ENCODE data around the gene RAB36. TPM values are rescaled to one million over a fixed set of nuclear protein-coding genes. Genes with fewer than 3 reads are reported as not detected.

The RAB36 gene
- 0.20 TPM in 1 of 2 replicates, not detected in the other for total RNA-seq

DNA sequence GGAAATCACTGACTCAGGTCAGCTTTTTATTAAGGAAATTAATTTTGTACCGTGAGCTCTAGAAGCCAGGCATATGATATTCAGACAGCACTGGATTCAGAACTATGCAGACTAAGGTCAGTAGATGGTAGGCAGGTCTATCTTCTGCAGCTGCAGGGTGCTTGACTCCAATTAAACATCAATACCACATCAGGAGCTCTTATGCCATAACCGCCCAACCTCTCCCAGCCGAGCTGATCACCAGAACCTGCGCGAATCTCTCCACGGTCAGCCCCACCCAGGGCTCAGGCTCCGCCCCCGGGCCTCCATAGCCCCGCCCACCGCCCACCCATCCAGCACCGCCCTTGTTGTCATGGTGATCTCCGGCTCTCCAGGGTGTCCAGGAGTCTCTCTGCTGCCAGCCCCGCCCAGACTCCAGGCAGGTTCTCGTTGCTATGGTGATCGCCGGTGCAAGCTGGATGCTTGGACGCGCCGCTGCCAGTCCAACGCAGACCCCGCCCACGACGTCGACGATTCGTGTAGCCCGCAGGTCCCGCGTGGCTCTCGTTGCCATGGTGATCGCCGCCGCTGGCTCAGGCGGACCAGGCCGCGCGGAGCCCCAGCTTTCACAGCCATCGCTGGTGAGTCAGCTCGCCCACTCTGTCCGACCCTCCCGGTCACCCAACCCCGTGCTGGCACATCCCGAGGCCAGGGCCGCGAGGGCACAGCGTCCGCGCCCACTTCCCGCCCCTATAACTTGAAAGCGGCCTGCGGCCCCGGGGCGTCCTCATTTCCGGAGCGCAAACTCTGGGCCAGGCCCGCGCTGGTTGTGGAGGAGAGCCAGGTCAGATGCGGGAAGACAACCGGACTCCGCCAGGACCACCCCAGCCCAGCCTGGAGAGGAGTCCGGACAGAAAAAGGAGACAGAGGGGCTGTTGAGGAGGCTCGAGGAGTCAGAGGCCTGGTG is at the start of gene RAB36:
Gene RAB36 (plus strand): TSS at position 546 of the 946 bp plus-strand sequence. CDS start 1,140 bp downstream, outside the sequence.
- intact Hi-C loops (cut with micrococcal nuclease): no loop called here

- intact Hi-C loops (cut with micrococcal nuclease): no loop called here
Observed at GRCh38 chr22:23095733-23096342, 49.4 kb upstream of the RAB36 start.

DNA sequence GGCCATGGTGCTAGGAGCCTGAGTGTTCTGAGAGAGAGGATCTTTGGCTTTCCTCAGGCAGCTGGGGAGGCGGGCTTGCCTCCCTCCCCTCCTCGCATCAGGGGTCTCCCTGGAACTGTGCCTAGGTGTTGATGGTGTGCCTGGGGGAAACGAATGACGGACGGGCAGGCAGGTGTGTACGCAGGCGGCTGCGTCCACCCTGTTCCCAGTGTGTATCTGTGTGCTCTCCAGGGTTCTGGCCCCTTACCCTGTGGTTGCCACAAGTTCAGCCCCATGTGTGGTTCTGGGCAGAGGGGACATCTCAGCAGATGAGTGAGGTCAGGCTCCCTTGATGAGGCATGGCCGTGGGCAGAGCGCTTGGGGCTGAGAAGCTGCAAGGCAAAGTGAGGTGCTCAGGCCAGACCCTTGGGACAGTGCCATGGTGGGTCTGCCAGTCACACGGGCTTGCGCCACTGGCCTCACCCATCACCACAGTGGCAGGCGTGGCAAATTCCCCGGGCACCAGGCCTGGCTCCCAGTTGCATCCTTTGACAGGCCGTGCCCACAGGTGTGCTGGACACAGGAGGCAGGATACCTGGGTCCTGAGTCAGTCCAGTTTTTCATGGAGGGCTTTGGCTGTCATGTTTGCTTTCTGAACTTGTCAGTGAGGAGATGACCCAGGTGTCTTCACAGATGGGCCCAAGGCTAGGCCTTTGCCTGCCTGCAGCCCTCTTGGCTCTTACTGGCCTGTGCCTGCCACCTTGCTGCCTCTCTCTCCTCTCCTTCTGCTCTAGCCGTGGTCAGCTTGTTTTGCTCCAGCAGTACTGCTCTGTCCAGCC is 47.7 kb upstream of the RAB36 start:
- intact Hi-C loops (cut with micrococcal nuclease): no loop called here

DNA sequence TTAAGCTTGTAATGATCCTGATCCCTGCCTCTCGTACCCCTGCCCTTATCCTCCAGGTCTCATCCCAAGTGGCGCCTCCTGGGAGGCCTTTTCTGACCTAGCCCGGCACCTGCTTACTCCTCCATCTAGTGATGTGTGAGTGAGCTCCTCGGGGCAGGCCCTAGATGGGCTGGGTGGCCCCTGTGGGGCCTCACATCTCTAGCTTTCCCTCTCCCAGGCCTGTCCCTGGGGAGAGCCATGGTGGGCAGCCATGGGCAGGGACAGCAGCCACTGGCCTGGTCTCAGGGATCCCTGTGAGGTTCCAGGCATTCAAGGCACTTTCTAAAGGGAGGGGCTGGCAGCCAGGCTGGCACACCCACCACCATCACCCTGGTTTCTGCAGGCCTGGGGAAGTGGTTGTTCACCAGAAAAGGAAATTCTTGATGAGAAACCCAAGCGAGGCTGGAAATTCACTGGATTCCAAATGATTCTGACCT is 47.0 kb upstream of the RAB36 start:
- intact Hi-C loops (cut with micrococcal nuclease): no loop called here

GRCh38 chr22:23098718-23099530 is 46.4 kb upstream of the RAB36 start:
- intact Hi-C loops (cut with micrococcal nuclease): no loop called here

- intact Hi-C loops (cut with micrococcal nuclease): no loop called here
Observed at GRCh38 chr22:23099531-23099804, 45.8 kb upstream of the RAB36 start.

DNA sequence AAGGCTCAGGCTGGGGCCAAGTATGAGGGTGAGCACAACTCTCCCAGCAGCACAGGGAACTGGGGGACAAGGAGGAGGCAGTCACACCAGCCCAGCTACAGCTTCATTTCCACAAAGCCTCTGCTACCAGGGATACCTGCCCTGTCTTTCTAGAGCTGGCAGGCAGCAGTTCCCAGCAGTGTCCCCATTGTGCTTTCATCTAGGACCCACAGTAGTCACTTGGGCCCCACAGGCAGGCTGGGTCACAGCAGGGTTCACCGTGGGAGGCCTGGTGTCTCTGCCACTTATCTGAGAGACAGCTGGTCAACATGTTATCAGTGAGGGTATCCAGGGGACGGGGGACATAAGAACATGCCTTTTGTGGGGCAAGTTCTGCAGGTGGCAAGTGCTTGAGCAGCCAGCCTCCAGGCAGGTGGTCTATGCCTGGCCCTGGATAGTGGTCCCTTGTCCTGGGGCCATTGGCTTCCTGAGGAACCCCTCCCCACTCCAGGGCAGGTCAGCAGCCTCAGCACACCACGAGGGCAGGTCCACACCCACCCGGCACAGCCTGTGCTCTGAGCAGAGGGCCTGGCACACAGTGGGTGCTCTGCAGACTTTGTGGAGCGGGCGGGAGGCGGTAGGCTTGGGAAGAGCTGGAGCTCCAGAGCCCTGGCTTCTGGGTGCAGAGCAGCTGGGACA is 45.0 kb upstream of the RAB36 start:
- intact Hi-C loops (cut with micrococcal nuclease): no loop called here

DNA sequence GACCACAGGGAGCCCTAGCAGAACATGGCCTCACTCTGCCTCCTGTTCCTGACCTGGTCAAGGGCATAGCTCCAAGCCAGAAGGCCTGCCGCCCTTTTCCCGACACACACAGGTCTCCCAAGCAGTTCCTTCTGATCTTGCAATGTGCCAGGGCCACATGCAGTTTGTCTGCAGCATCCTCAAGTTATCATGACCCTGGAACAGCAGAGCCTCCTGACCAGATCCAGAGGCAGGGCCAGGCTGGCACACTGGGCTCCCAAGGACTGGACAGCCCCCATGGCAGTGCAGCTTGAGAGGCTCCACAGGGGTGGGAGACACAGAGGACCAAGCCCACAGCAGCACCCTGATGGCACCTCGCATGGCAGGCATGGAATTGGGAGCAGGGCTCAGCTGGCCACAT is 43.8 kb upstream of the RAB36 start:
- intact Hi-C loops (cut with micrococcal nuclease): no loop called here

GRCh38 chr22:23102002-23102655 is 43.1 kb upstream of the RAB36 start:
- intact Hi-C loops (cut with micrococcal nuclease): no loop called here

GRCh38 chr22:23102776-23103175 is 42.5 kb upstream of the RAB36 start:
- intact Hi-C loops (cut with micrococcal nuclease): no loop called here

DNA sequence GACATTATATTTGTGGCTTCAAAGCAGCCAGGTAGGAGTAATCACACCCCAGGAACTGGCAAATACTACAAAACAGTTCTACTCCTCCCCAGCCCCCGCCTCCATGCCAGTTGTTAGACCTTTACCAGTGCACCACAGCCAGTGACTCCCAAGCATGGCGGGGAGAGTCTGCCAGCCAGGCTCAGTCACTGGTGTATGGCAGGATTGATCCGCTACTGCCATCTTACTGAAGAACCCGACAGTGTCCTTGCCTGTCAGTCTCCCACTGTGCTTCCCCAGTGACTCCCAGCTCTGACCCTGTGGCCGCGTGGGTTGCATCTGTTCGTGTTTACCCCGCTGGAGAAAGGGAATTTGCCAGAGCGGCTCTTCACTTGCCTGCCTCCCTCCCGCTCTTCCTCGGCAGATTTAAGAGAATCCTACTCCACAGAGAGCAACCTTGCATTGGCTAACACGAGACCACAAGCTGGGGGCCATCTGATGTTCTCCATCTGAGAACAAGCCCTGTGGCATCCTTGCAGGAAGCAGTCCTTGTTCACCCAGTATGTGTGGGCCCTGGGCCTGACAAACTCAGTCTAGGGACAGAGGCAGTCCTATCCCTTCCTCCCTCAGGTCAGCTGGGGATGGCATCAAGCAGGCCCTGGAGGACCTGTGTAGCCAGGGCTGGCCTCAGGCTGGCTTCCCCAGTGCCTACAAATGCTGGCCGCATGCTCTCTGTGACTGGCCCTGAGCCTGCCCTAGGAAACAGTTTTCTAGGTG is 41.9 kb upstream of the RAB36 start:
- intact Hi-C loops (cut with micrococcal nuclease): no loop called here

DNA sequence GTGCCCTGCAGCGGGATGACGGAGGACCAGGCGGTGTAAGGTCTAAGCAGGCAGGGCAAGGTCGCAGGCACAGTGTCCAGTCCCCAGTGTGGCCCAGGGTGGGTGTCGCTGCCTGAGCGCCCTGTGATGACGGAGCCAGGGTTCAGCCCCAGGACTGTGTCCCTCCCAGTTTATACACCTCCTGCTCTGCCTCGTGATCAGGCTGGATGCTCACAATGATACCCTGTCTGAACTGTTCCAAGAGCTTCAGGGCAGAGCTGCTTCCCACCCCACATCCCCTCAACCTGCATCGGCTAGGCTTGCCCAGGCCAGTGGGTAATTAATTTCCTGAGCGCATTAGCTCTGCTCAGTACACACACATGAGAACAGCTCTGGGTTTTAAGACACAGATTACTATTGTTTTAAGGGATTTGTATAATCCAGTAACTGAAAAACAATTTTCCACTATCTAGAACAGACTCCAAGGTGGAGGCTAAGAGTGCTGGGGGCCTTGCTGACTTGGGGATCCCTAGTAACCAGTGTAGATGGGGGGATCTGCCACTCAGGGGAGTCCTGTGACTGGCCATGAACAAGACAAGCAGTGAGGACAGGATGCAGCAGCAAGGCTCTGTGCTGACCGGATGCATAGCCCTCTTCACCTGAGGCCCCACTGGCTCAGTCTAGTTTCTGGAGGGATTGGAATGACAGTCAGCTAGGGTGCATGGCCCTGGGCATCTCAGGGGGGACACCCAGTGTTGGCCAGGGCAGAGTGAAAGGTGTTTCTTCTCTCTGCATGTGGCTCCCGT is 40.9 kb upstream of the RAB36 start:
- intact Hi-C loops (cut with micrococcal nuclease): no loop called here

- intact Hi-C loops (cut with micrococcal nuclease): no loop called here
Observed at GRCh38 chr22:23105304-23105703, 40.0 kb upstream of the RAB36 start.

DNA sequence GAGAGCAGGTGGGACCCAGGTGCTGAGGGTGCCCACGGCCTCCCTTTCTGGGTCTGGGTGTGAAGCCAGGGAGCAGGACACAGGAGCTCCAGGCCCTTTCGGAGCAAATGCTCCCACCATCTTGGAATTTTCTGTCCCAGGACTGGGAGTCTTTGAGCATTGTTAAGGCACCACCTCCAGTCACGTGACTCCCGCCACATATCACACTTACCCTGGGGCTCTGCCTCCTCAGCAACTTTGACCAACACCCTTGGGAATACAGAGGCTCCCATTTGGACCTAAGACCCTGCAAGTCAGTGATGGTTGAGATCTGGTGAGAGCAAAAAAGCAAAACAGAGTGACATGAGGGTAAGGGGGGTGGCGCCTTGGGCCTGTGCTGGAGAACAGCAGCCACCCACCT is 39.4 kb upstream of the RAB36 start:
- intact Hi-C loops (cut with micrococcal nuclease): no loop called here

- intact Hi-C loops (cut with micrococcal nuclease): no loop called here
Observed at GRCh38 chr22:23106344-23106743, 38.9 kb upstream of the RAB36 start.

DNA sequence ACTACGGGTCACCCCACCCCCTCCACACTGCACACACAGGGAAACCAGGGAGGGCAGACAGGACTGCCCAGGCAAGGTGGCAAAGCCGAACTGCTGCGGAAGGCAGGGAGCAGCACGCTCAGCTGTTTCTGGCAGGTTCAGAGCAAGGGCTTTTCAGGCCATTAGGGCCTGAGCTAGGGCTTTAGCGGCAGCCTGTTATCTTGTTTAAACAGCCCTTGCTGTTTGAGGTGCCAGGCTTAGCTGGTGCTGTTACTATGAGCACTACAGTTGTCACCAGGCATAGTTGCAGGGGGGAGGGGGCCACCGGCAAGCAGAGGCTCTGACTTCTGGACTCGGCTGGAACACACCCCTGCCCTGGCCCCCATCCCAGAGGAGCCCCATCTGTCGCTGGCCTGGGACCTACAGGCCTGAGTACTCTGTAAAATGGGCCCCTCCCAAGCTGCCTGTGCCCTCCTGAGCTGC is 38.3 kb upstream of the RAB36 start:
- intact Hi-C loops (cut with micrococcal nuclease): no loop called here

DNA sequence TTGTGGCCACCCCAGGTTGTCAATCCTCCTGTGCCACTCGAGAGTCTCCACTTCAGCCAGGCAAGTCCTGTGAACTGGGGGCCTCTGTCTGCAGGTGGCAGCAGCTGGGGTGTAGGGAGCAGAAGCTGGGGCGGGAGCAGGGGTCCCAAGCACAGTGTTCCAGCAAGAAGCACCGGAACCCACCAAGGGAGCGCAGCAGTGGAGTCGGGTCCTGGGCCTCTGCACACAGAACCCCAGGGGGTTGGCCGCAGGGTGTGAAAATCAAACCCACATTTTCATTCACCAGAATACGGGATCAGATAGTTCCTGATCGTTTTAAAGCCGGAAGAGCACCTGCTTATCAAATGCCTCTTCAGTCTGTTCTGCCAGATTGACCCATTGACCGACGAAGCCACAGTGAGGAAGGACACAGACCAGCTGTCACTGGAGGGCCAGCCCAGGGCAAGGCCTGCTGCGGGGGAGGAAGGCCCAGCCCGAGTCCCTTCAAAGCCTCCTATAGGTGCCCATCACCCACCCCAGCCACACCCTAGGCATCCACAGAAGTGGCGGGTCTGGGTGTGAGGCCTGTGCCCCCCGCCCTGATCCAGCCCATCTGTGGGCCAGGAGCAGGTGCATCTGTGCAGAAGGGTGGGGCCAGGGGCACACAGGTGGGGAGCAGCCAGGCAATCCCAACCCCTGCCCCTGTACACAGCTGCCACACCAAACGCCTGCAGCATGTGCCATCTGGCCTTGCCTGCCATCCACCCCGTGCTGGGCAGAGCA is 37.6 kb upstream of the RAB36 start:
- intact Hi-C loops (cut with micrococcal nuclease): no loop called here

Data from T-helper 2 cell treated with Interferon-gamma antibody and Interleukin-4, amounts not matched to agents 100 ng/mL and 5 ng/mL, for 36 hours (primary cell).